NCI-H524 (cell line): ENCODE data around the gene SLC8A1.
"Not testable (repeated sequence)": the region's sequence is repeated elsewhere in the genome, so short reads cannot be mapped to it uniquely, and the experiment has no call there.

Source experiments
- DNase-seq, 2 experiments: peaks; one replicate each; lab custom pipeline; 2025; lab: John Stamatoyannopoulos, UW

The SLC8A1 gene

GRCh38 chr2:40108851-40109250, 343.0 kb downstream of the SLC8A1 start:
- no peak for DNase-seq

- DNase-seq: no peak
These were observed 345.8 kb downstream of the SLC8A1 start for GRCh38 chr2:40106061-40106460.

DNA sequence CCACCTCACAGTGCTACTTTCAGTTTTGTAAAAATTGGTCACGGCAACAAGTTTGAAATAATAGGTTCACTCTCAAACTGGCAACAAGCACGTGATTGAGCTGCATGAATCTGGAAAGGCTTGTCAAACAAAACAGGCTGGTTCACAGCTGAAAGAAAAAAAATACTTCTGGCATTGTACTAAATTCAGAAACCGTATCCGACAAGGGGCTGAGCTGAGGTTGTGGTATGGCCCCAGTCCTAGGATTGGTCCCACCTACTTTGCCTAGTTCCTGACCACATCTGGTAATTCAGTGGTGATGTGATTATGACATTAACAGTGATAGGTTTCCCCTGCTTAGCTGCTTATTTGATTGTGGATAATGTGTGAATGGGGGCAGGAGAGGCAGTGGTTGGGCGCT, 346.3 kb downstream of the SLC8A1 start:
- DNase-seq: no peak

- DNase-seq: peak in 1 of 2 experiments; percentile 22
These were observed 348.3 kb downstream of the SLC8A1 start for GRCh38 chr2:40103590-40103989.

GRCh38 chr2:40103163-40103562, 348.7 kb downstream of the SLC8A1 start:
- DNase-seq: no peak

- DNase-seq: no peak
These were observed 349.4 kb downstream of the SLC8A1 start for GRCh38 chr2:40102447-40102846.

- peak; percentile 30 to 68 for DNase-seq
These were observed 350.7 kb downstream of the SLC8A1 start for GRCh38 chr2:40101131-40101575.

GRCh38 chr2:40100676-40101075, 351.2 kb downstream of the SLC8A1 start:
- DNase-seq: no peak

- DNase-seq: no peak
These were observed 353.0 kb downstream of the SLC8A1 start for GRCh38 chr2:40098786-40099470.

- DNase-seq: no peak
These were observed 354.1 kb downstream of the SLC8A1 start for GRCh38 chr2:40097691-40098385.

DNA sequence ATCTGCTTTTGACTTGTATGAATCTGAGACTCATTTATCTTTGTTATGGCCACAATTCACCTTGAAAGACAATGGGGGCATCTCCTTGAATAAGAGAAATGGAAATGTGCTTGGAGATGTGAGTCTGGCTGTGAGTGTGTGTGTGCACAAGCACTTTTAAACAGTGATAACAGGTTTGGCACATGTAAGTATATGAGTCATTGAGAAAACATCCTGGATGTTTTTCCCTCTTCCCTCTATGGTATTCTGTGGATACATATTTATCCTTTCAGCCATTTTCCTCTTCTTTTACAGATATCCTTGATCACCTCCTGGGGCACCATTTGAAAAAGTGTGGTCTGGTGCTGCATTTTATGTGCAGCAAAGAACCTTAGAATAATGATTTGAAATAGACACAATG, 355.5 kb downstream of the SLC8A1 start:
- no peak for DNase-seq

DNA sequence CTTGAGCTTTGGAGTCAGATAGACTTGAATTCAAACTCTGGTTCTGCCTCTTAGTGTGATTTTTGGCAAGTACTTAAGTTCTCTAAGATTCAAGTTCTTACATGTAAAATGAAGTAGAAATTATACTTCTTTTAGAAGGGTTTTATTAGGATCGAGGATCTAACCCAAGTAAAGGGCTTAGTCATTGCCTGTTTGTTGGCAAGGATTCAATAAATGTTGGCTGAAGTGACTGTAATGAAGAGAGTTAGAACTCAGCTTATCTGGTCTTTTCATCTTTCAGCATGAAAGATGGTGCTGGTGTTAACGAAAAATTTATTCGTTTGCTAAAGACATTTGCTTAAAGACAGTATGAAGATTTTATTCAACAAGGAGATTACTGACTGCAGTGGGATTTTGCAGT, 356.9 kb downstream of the SLC8A1 start:
- no peak for DNase-seq

- DNase-seq: no peak
These were observed 357.4 kb downstream of the SLC8A1 start for GRCh38 chr2:40094451-40094850.

DNA sequence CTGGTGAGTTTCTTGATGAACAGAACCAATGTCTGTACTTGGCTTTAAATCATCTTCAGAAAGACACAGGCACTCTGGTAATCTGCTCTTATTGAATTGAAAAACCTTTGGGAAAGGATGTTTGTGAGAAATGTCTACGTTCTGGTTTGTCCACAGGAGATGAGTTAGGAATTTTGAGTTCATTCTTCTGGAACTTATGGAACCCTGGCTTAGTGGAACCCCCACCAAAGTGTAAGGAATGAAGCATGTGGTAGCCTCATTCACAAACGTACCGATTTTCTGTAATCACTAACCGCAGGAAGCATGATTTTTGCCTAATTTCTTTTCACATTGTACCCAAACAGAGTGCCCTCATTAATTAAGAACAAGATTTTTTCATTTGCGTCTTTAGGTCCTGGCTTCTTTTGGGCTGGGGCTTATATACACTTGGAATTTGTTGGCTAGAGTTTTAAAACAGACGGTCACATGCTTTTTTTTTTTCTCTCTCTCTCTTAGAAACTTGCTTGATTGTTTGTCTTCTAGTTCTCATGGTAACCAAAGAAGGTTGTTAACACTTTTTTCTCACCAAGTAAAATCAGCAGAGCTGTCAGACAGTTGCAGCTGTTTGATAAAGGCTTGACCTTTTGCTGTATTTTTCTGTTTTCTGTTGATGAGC, 358.7 kb downstream of the SLC8A1 start:
- DNase-seq: no peak

- no peak for DNase-seq
These were observed 361.8 kb downstream of the SLC8A1 start for GRCh38 chr2:40090044-40090443.

DNA sequence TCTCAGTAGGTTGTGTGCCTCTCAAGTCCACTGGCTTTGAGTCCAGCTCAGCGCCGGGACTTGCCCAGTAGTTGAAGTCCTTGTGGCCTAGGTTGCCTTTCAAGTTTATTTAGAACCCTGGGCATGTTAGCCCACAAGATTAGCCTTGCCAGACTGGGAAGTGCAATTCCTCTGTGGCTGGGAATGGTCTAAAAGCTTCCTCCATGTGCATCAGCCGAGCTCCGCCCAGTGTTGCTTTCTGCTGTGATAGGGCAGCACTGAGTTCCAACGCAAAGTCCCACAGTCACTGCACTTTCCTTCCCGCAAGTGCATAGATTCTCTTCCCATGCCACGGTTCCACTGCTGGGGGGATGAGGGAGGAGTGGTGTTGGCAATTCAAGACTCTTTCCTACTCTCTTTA, 364.0 kb downstream of the SLC8A1 start:
- DNase-seq: no peak

GRCh38 chr2:40087434-40087833, 364.5 kb downstream of the SLC8A1 start:
- DNase-seq: no peak

DNA sequence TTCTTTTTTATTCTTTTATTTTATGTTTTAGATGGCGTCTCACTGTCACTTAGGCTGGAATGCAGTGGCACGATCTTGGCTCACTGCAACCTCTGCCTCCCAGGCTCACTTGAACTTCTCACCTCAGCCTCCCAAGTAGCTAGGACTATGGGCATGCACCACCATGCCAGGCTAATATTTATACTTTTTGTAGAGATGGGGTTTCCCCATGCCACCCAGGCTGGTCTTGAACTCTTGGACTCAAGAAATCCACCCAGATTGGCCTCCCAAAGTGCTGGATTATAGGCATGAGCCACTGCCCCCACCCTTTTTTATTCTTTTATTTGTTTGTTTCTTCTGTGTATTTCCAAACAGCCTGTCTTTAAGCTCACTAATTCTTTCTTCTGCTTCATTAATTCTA, 366.1 kb downstream of the SLC8A1 start:
- no peak for DNase-seq

DNA sequence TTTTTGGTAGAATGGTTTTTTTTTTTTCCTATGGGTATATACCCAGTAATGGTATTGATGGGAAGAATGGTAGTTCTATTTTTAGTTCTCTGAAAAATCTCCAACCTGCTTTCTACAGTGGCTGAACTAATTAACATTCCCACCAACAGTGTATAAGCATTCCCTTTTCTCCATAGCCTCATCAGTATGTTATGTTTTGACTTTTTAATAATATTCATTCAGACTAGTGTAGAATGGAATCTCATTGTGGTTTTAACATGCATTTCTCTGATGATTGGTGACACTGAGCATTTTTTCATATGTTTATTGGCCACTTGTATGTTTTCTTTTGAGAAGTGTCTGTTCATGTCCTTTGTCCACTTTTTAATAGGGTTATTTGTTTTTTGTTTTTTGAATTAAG, 378.6 kb downstream of the SLC8A1 start:
- DNase-seq: not testable (repeated sequence)

- DNase-seq: no peak
These were observed 379.3 kb downstream of the SLC8A1 start for GRCh38 chr2:40072442-40073232.

- DNase-seq: peak; percentile 17 to 77
These were observed 389.5 kb downstream of the SLC8A1 start for GRCh38 chr2:40062381-40062780.

GRCh38 chr2:40049781-40050180, 402.1 kb downstream of the SLC8A1 start:
- DNase-seq: no peak
